Kidney capillary endothelial cell (primary cell): Measurements from ENCODE around the gene RETN.

ENCODE experiments used
- DNase-seq: peaks from one replicate; pipeline ENCODE4 v3.0.0-alpha.2; 2018; ENCODE audit warnings: low spot score

Gene RETN, protein sequence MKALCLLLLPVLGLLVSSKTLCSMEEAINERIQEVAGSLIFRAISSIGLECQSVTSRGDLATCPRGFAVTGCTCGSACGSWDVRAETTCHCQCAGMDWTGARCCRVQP

DNA sequence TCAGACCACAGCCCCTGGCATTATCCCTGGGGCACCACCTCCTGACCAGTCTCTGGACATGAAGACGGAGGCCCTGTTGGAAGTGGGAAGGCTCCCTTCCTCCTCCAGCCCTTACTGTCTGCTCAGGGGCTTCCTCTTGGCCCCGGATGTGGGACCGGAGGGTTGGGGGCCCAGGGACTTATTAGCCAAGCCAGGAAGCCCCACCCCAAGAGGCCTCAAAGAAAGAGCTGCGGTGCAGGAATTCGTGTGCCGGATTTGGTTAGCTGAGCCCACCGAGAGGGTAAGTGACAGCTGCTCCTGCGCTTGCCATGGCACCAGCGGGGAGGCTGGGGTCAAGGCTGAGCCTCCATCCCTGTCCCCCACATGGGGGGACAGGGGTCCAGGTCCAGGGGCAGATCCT, at the start of gene RETN:
RETN (plus strand) TSS at position 208 of the 400 bp plus-strand sequence. CDS start 278 bp downstream, outside the sequence.
- DNase-seq = no peak

DNA sequence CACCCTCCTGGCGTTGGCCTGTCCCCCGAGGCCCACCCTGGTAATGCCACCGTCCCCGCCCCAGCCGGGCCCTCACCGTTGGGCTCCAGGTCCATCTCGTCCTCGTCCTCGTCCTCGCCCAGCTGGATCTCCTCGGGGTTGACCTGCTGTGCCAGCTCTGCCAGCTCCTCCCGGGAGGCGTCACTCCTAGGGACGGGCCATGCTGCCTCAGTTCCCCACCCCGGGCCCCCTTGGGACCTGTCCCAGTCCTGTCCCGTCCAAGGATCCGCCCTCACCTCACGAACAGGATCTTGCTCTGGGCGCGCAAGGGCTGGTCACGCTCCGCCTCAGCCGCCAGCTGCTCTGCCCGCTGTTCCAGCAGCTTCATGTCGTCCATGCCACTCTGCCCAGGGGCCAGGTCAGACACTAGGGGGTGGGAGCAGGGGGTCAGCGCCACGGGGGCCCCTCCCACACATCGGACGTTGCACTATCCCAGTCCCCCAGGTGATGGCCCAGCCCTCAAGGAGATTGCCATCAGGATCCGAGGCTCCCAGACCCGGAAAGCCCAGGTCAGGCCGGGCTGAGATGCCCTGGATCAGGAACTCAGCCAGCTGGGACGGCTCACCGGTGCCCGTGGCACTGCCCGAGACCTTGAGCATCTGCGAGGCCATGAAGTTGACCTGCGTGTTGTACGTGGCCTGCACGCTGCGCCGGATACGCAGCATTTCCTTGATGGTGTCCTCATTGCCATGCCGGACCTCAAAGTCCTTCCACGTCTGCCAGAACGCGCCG, 49.0 kb upstream of the RETN start:
- DNase-seq = no peak

DNA sequence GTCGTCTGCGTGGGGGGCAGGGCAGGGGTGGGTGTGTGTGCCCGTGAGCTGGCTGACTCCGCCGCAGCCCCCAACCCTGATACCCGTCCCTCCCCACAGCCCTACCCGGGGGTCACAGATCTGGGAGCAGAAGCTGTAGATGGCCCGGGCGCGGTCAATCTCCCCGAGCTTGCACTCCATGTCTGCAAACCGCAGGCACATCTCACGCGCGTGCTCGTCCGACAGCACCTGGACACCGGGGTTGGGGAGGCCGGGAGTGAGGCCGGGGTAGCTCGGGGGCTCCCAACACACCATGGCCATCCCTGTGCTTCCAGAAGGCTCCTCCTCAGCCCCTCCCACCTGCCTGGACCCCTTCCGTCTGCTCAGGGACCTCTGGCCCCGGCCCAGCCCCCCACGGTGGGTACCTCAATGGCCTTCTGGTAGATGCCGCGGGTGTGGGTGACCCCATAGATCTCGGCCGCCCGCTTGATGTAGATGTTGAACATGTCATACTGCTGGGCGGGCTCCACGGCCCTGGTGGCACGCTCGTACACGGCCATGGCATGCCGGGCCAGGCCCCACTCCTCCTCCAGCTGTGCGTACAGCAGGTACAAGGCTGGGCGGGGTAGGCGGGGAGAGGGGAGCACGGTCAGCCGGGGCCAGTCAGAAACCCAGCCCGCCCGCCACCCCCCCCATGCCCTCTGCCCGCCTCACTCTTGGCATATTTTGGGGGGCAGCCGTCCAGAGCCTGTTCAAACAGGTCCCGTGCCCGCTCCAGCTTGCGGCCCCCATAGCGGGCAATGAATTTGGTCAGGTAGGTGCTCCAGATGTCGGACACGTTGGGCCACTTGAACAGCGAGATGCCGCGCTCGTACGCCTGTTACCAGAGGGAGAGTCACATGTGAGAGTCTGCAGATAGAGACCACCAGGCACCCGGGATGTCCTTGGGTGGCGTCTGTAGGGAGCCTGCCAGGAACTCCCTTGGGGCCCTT, 48.1 kb upstream of the RETN start:
- DNase-seq = no peak

DNA sequence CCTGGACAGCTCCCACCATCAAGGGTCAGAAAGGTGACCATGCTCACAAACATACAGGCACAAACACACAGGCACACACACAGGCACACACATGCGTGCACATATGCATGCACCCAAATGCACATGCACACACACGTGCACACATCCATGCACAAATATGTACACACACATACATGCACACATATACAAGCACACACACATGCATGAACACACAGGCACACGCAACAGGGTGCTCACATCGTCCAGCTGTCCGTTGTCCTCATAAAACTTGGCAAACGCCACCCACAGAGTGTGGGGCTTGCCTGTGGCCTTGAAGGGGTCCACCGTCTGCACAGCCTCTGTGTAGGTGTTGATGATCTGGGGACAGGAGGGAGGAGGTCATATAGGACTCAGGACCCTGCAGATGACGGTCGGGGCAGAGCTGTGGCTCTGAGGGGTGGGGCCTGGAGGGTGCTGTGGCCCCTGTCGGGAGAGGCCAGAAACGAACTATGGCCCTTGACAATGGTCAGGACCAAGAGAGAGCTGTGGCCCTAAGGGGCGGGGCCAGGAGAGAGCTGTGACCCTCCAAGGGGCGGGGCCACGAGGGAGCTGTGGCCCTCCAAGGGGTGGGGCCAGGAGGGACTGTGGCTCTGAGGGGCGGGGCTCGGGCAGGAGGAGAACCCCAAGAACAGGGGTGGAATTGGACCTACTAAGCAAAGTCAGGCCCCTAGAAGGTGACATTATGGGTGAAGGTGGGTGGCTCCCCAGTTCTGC, 45.7 kb upstream of the RETN start:
- no peak for DNase-seq

DNA sequence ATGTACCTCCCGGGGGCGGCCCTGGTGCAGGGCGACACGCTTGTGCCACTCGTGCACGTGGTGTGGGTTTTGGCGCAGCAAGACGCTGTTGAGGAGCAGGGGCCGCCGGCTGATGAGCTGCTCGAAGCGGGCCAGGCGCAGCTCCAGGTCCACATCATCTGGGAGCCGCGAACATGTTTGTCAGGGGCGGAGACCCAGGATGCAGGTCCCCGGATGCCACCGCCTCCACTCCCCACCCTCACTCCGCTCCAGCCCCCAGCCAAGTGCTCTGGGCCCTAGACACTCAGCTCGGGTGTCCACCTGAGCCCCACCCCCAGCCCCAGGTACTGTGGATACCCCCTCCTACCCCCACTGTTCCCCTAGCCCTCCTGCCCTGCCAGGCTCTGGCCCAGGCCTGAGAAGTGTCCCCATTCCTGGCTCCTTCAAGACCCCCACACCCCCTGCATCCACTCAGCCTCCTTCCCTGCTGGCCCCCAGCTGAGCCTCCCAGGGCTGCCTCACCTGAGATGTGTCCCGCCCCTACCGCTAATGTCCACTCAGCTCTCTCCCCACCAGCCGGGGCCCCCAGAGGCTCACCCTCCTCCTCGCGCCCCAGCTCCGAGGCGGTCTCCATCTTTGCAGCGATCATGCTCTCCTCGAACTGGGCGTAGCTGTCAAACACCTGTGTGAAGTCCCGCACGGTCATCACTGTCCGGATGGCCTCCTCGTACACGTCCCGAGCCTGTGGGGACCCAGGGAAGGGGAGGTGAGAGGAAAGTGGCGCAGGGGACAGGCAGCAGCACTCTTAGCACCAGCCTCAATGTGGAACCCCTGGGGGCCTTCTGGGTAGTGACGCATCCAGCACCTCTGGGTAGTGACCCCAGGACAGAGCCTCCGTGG, 44.9 kb upstream of the RETN start:
- no peak for DNase-seq

DNA sequence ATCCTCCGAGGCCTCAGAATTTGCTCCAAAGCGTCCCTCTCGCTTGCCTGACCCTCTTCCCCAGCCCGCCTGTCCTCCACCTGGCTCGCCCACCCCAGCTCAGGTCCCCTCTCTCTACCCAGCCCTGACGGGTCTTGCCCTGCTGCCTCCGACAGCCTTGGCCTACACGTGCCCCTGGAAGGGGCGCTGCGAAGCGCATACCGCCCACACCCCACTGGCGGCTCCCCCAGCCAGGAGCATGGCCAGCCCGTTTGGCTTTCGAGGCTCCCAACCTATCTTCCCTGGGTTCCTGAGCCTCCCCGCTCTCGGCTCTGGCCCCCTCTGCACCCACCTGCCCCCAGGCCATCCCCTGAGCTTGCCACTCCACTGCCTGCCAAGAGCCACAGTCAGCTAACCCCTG, 44.0 kb upstream of the RETN start:
- no peak for DNase-seq

DNA sequence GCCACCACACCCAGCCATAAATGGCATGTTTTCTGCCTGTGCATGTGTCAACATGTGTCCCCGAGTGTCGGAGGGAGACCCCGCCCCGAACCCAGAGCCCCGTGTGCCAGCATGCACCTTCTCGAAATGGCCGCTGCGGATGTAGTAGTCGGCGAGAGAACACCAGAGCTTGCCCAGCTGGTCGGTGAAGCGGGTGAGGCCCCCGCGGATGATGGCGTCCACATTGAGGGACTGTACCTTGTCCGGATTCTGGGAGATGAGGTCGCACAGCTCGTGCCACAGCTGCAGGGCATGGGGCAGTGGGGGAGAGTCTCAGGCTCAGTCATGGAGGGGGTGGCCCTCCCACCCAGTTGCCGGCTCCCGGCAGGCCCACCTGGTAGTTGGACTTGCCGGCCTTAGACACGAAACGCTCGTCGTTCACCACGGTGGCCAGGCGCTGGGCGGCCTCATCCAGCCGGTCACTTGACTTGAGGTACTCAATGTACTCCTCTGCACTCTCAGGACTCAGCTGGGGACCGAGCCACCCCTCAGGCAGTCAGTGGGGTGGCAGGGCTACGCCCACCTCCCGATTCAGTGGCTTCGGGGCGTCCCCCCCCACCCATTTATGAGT, 43.0 kb upstream of the RETN start:
- no peak for DNase-seq

DNA sequence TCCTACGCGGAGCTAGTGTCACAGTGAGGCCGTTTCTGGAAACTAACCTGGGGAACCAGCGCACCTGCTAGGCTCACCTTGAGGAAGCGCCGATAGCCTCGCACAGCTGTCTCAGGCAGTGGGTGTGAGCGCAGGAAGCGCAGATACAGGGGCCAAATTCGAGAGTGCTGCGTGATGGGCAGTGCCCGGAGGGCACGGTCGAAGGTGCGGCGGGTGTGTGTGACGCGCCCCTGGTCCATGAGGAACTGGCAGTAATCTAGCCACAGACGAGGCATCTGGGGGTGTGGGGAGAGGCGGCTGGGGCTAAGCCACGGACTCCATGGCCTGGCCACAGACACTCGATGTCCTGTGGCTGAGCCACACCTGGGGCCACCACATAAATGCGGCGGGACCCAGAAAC, 41.7 kb upstream of the RETN start:
- no peak for DNase-seq

DNA sequence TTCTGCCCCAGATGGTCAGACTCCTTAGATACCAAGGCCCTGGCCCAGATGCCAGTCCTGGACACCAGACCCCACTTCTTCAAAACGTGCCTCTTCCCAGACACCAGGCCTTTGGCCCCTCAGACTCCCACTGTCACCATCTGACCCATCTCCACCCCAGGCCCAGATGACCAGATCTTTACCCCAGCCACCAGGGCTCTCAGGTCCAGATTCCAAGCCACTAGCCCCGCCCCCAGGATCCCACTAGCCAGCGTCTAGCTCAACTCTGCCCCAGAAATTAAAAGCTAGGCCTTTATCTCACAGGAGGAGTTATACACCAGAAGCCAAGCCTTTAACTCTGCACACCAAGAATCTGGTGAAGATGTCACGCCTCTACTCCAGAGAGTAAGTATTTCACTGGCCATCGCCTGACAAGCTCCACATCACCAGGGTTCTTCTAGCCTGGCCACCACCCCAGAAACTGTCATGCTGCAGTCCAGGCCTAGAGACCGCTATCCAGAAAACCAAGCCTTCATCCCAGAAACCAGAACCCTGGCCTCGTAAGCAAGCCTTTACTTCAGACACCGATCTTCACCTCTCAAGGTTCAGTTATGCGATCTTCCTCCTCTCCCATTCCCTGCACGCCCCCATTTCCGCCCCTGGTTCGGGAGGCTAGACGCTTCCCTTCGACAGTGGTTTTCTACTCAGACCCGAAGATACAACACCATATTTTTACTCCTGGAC, 40.1 kb upstream of the RETN start:
- DNase-seq = no peak

DNA sequence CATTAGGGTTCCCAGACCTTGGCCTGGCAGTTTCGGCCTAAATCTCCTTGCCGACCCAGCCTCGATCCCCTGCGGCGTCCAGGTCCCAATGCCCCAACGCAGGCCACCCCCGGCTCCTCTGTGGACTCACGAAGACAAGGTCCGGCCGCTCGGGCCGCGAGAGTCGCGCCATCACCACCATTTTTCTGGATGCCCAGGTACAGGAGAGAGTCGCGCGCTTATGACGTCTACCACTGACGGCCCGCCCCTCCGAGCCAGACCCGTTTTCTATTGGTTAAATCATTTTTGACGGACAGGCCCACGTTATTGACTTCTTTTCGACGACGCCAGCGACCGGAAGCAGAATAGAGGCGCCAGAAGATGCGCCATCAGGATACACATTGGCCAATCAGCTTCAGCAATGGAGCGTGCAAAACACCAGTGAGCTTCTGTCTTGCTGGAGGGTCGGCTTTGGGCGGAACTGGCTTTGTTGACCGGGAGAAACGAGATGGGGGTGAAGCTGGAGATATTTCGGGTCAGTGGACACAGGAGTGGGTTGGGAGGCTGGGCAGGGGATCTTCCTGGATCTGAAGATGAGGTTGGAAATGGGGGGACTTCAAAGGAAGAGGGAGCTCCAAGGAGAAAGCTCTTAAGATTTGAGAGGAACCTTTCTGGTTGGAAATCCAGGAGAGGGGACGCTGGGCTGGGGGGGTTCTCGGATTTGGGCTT, 39.3 kb upstream of the RETN start, which contains the start of the genes PET100 and XAB2:
PET100 (plus strand) TSS at position 447 of the 708 bp plus-strand sequence; CDS start at position 488, 41 bp downstream.
XAB2 (minus strand) TSS at position 199 of the 708 bp plus-strand sequence; CDS start at position 181, 18 bp downstream.
- DNase-seq = peak; percentile 98

DNA sequence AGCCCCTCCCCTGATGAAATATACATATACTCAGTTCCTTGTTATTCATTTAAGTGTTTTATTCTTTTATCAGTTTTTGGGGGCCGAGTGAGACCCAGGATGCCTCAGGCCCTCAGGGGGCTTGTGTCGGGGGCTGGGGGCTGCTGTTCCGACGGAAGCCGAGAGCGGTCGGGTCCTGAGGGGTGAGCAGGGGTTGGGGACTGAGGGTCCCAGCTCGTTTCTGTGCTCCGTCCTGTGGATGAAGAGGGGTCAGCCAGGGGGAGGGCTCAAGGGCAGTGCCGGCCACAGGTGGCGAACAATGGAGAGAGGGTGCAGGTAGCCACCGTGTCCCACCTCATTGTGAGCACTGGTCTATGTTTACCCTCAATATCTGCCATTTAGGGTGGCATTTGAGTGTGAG, 37.3 kb upstream of the RETN start:
- DNase-seq = no peak

DNA sequence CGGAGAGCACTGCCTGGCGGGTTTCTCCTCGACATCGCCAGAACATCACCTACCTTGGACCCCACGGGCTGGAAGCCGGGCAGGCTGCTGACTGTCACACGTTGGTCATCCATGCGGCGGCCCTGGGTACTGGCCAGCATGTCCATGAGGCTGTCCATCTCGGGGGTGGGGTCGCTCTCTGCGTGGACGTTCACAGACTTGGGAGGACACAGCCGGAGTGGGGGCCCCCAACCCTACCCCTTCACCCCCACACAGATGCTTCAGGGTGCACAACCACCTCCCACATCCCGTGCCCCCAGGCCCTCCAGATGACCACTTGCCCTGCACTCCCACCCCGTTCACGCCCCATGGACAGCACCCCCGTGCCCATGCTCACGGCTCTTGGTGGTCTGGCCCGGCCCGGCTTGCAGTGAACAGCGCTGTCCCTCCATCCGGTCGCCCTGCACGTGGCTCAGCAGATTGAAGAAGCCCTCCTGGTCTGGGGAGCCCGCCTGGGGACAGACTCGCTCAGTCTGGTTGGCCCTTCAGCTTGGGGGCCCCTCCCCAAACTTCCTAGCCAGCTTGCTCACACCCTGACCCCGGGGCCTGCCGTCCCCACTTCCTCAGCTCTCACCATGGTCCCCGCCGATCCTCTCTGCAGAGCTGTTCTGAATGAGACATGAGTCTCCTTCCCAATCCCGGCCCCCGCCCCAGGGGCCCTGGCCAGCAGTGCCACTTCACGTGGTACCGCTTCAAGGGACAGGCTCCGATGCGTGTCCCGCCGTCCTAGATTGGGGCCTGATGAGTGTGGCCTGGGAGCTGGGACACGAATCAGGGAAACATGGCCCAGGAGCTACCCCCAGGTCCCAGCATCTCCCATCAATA, 36.3 kb upstream of the RETN start:
- DNase-seq = no peak

DNA sequence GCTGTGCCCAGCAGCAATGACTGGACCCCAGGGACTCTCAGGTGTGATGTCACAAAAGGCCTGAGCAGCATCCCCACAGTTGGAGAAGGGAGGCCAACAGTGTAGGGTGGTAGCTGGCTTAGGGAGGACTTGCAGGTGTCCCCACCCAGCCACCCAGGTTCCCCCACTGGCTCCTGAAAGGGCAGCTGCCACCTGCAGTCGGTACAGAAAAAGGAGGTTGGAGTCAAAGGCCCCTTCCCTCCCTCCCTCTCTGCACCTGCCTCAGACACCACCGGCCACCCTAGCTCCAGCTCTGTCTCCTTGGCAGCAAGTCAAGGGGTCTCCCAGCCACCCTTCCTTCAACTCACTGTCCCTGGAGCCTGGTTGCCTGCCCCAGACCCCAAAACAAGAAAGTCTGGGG, 35.2 kb upstream of the RETN start, which contains the start of gene PCP2:
PCP2 (minus strand) TSS at position 22 of the 400 bp plus-strand sequence. CDS start 262 bp downstream, outside the sequence.
- no peak for DNase-seq

DNA sequence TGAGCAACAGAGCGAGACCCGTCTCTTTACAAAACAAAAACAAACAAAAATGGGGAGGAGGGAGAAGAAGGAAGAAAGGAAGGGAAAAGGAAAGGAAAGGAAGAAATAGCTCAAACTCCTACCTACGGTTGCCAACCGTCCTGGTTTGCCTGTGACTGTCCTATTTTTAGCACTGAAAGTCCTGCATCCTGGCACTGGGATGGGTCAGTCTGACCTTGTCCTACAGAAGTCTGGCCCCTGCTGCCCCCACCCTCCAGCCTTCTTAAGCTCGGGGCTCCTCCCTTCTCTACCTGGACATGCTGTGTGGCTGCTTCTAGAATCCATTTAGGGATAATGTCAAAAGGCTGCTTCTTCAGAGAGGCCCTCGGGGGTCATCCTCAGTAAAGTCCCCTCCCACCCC, 33.2 kb upstream of the RETN start:
- no peak for DNase-seq

DNA sequence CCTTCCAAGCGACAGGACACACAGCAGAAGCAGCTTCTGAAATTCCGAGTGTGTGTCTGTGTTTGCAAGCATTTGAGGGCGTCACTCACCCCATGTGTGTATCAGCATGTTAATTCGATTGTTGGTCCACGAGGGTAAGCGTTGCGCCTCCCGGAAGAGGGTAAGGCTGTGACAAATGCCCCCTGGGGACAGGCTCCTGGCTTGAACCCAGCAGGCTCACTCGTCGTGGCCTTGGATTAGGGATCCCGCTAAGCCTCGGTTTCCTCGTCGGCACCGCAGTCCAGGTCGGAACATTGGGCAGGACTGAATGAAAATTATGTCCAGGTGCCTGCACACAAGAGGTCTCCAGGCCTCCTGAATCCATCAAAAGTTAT, 32.5 kb upstream of the RETN start:
- DNase-seq = no peak

DNA sequence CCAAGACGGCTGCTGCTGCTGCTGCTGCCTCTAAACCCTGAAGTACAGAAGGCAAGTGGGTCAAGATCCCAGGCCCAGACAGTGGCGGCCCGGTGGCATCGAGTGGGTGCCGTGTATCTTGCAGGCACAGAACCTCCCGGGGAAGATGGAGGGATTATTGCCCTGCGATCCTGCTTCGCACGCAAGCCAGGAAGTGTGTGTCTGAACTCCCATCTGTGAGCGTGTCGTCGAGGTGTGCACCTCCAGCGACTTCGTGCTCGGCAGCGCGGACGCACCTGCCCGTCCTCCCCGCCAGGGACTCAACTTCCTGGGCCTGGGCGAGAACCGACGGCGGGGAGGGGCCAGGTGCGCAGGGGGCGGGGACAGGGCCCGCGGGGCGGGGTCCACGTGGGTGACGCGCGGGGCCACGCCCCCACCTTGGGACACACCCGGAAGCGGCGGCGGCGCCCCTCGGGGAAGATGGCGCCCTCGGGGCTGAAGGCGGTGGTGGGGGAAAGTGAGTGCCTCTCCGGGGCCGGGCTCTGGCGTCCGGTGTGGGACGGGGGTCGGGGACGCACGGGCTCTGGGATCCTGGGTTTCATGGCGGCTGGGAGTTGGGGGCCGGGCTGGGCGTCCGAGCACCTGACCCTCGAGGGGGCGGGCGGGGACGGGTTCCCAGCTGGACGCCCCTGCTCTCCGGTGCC, 32.0 kb upstream of the RETN start, which contains the start of gene STXBP2:
STXBP2 (plus strand) TSS at position 420 of the 683 bp plus-strand sequence; CDS start at position 460, 40 bp downstream.
- no peak for DNase-seq
